H9 (cell line): ENCODE data around the gene SYT17. TPM values are rescaled to one million over a fixed set of nuclear protein-coding genes. Genes with fewer than 3 reads are reported as not detected.

Source experiments
- DNase-seq: peaks from one replicate; pipeline ENCODE4 v3.0.0-alpha.2; 2017
- H2AFZ ChIP-seq: one replicate; pipeline ENCODE4 v1.6.1; 2013; ENCODE audit warnings: mild to moderate bottlenecking, low read length, control low read depth, moderate library complexity
- H2AK5ac ChIP-seq: 2 replicates; pipeline ENCODE4 v1.6.1; 2013; ENCODE audit warnings: low read length, control low read depth, mixed read lengths; ENCODE audit not compliant: insufficient read length
- H2BK120ac ChIP-seq: one replicate; pipeline ENCODE4 v1.6.1; 2013; ENCODE audit warnings: low read depth, mild to moderate bottlenecking, low read length, control low read depth, inconsistent platforms; ENCODE audit not compliant: poor library complexity, severe bottlenecking
- H2BK12ac ChIP-seq: 2 replicates; pipeline ENCODE4 v1.6.1; 2013; ENCODE audit warnings: low read length, control low read depth, mixed read lengths, low read depth; ENCODE audit not compliant: insufficient read length
- H2BK15ac ChIP-seq: 2 replicates; pipeline ENCODE4 v1.6.1; 2013; ENCODE audit warnings: low read depth, low read length, control low read depth
- H2BK20ac ChIP-seq: one replicate; pipeline ENCODE4 v1.6.1; 2013; ENCODE audit warnings: low read depth, mild to moderate bottlenecking, low read length, control low read depth, inconsistent platforms; ENCODE audit not compliant: poor library complexity, severe bottlenecking
- H2BK5ac ChIP-seq: 2 replicates; pipeline ENCODE4 v1.6.1; 2013; ENCODE audit warnings: low read length, control low read depth, mixed read lengths; ENCODE audit not compliant: insufficient read length
- H3K14ac ChIP-seq: 2 replicates; pipeline ENCODE4 v1.6.1; 2013; ENCODE audit warnings: low read length, control low read depth; ENCODE audit not compliant: insufficient read depth
- H3K18ac ChIP-seq: 2 replicates; pipeline ENCODE4 v1.6.1; 2013; ENCODE audit warnings: low read depth, mild to moderate bottlenecking, mixed read lengths, low read length, control low read depth; ENCODE audit not compliant: insufficient read length
- H3K23ac ChIP-seq: 2 replicates; pipeline ENCODE4 v1.6.1; 2013; ENCODE audit warnings: low read length, control low read depth, mixed read lengths, low read depth; ENCODE audit not compliant: insufficient read length
- H3K23me2 ChIP-seq: 2 replicates; pipeline ENCODE4 v1.6.1; 2013; ENCODE audit warnings: low read depth, mild to moderate bottlenecking, mixed read lengths, low read length, control low read depth; ENCODE audit not compliant: insufficient read length, poor library complexity, severe bottlenecking
- H3K27ac ChIP-seq: 2 replicates; pipeline ENCODE4 v1.5.1; 2013; ENCODE audit warnings: low read length, control low read depth, mixed read lengths, low read depth; ENCODE audit not compliant: insufficient read length
- H3K27me3 ChIP-seq: 2 replicates; pipeline ENCODE4 v1.6.1; 2013; ENCODE audit warnings: low read length, control low read depth, inconsistent platforms; ENCODE audit not compliant: insufficient read depth
- H3K4ac ChIP-seq: 2 replicates; pipeline ENCODE4 v1.6.1; 2013; ENCODE audit warnings: low read depth, mild to moderate bottlenecking, control low read depth, inconsistent platforms, low read length, moderate library complexity
- H3K4me1 ChIP-seq: 2 replicates; pipeline ENCODE4 v1.6.1; 2013; ENCODE audit warnings: low read length, control low read depth, inconsistent platforms; ENCODE audit not compliant: insufficient read depth
- H3K4me2 ChIP-seq: 2 replicates; pipeline ENCODE4 v1.6.1; 2013; ENCODE audit warnings: low read length, control low read depth, mixed read lengths; ENCODE audit not compliant: insufficient read length, insufficient read depth
- H3K56ac ChIP-seq: 2 replicates; pipeline ENCODE4 v1.6.1; 2013; ENCODE audit warnings: low read depth, mild to moderate bottlenecking, mixed read lengths, low read length, control low read depth; ENCODE audit not compliant: insufficient read length
- H3K79me1 ChIP-seq: 2 replicates; pipeline ENCODE4 v1.6.1; 2013; ENCODE audit warnings: low read depth, mild to moderate bottlenecking, moderate library complexity, low read length, control low read depth, inconsistent platforms; ENCODE audit not compliant: insufficient read depth, poor library complexity, severe bottlenecking
- H3K79me2 ChIP-seq: 2 replicates; pipeline ENCODE4 v1.6.1; 2013; ENCODE audit warnings: low read length, control low read depth, inconsistent platforms; ENCODE audit not compliant: insufficient read depth
- H3K9ac ChIP-seq: 2 replicates; pipeline ENCODE4 v1.6.1; 2013; ENCODE audit warnings: low read length, control low read depth, mixed read lengths; ENCODE audit not compliant: insufficient read length; ENCODE audit errors: extremely low read depth
- H3K9me3 ChIP-seq: one replicate; pipeline ENCODE4 v1.6.1; 2013; ENCODE audit warnings: low read depth, low read length, inconsistent platforms; ENCODE audit not compliant: control insufficient read depth
- H3T11ph ChIP-seq: one replicate; pipeline ENCODE4 v1.6.1; 2013; ENCODE audit warnings: mild to moderate bottlenecking, low read length, control low read depth, inconsistent platforms
- H4K20me1 ChIP-seq: one replicate; pipeline ENCODE4 v1.6.1; 2013; ENCODE audit not compliant: control insufficient read depth, insufficient read length, insufficient read depth
- H4K5ac ChIP-seq: 2 replicates; pipeline ENCODE4 v1.6.1; 2013; ENCODE audit warnings: low read depth, mild to moderate bottlenecking, mixed read lengths, low read length, control low read depth; ENCODE audit not compliant: insufficient read length
- H4K8ac ChIP-seq: replicated peaks from 2 replicates; pipeline ENCODE4 v1.6.1; 2013; ENCODE audit warnings: low read length, control low read depth, mixed read lengths, low read depth; ENCODE audit not compliant: insufficient read length
- H4K91ac ChIP-seq: 2 replicates; pipeline ENCODE4 v1.6.1; 2013; ENCODE audit warnings: low read depth, mild to moderate bottlenecking, moderate library complexity, mixed read lengths, low read length, control low read depth; ENCODE audit not compliant: insufficient read length
- H3K27ac Mint-ChIP-seq, 3 experiments: 2 replicates in 2 of 3; 3 replicates in 1 of 3; pipeline ENCODE4 v1.8.0; 2020 to 2021; ENCODE audit warnings: mixed read lengths in 3 of 3, mild to moderate bottlenecking in 1 of 3, moderate library complexity in 1 of 3
- H3K27me3 Mint-ChIP-seq: 2 replicates; pipeline ENCODE4 v1.8.0; 2021; ENCODE audit warnings: low read depth, mild to moderate bottlenecking, moderate library complexity, mixed read lengths
- H3K36me3 Mint-ChIP-seq, 3 experiments: 2 replicates in 2 of 3; 3 replicates in 1 of 3; pipeline ENCODE4 v1.8.0; 2020 to 2021; ENCODE audit warnings: low read depth in 3 of 3, mixed read lengths in 3 of 3; ENCODE audit not compliant: insufficient read depth in 1 of 3
- H3K4me1 Mint-ChIP-seq, 2 experiments: 2 replicates each; pipeline ENCODE4 v1.8.0; 2020; ENCODE audit warnings: mixed read lengths in 2 of 2
- H3K4me3 Mint-ChIP-seq, 2 experiments: 2 replicates in 1 of 2; 3 replicates in 1 of 2; pipeline ENCODE4 v1.8.0; 2020 to 2021; ENCODE audit warnings: mild to moderate bottlenecking in 2 of 2, mixed read lengths in 2 of 2, moderate library complexity in 1 of 2
- H3K9me3 Mint-ChIP-seq, 2 experiments: 2 replicates in 1 of 2; 3 replicates in 1 of 2; pipeline ENCODE4 v1.8.0; 2020; ENCODE audit warnings: mild to moderate bottlenecking in 2 of 2, mixed read lengths in 2 of 2, moderate library complexity in 1 of 2
- CTCF ChIP-seq: fragments of 200-600 bp; sonication (generic); conservative IDR thresholded peaks from 3 replicates; pipeline ENCODE4 v1.8.0; 2021; ENCODE audit warnings: antibody characterized with exemption, mild to moderate bottlenecking
- WGBS: extraction: QIAGEN DNeasy Blood & Tissue Kit; methylation state at CpG from one replicate; pipeline ENCODE4 v1.1.7; 2013; ENCODE audit warnings: missing lambda C conversion rate, low lambda C conversion rate, mixed read lengths; ENCODE audit not compliant: insufficient read length; ENCODE audit errors: extremely low coverage; 5-methylcytosine and 5-hydroxymethylcytosine counted together
- total RNA-seq: library from RNA; stranded (reverse); gene quantifications from 2 replicates; pipeline ENCODE4 v1.2.1, GENCODE V29; 2021

SYT17 gene
- total RNA-seq, 1 experiment from 2014 or later, result 3.0 TPM

GRCh38 chr16:19164285-19164684 lies 3.8 kb upstream of the SYT17 start:
- Histone ChIP-seq H2BK20ac (no peak overlapping the region), H3K56ac (no peak overlapping the region), H3K4ac (no peak overlapping the region), H3K4me1 (no peaks in the 10 kb centered on the region), H3K79me1 (no peaks in the 10 kb centered on the region), H3K23me2 (peaks cover 10% of the 10 kb centered on the region), H2BK12ac (no peak overlapping the region), H3K27me3 (peaks cover 3% of the 10 kb centered on the region; the same call in 1 of the 2 replicates), H2AK5ac (no peak overlapping the region), H3K18ac (no peak overlapping the region), H2BK5ac (no peak overlapping the region), H4K5ac (no peak overlapping the region), H4K91ac (no peak overlapping the region), H3K4me2 (no peak overlapping the region), H2AFZ (no peak overlapping the region), H3K9me3 (no peaks in the 10 kb centered on the region), H3K14ac (no peak overlapping the region), H2BK15ac (no peak overlapping the region), H3K79me2 (no peaks in the 10 kb centered on the region), H3K9ac (no peak overlapping the region), H4K20me1 (no peaks in the 10 kb centered on the region), H3K23ac (no peak overlapping the region), H2BK120ac (no peak overlapping the region), H4K8ac (no peak overlapping the region), H3K27ac (no peak overlapping the region), H3T11ph (no peak overlapping the region)
- Mint-ChIP-seq H3K4me3 (no peak overlapping the region), H3K27me3 (peaks cover 6% of the 10 kb centered on the region), H3K27ac (no peak overlapping the region), H3K4me1 (peaks cover under 1% of the 10 kb centered on the region in 2 experiments; a peak in 3 of 4 replicates), H3K9me3 (no peaks in the 10 kb centered on the region), H3K36me3 (no peaks in the 10 kb centered on the region)
- no peak for DNase-seq
- no CpG with 5 or more reads among the region's 4 CpGs for WGBS
- TF ChIP-seq CTCF, result no peak
